ENCODE data around the gene WDR33.

DNA sequence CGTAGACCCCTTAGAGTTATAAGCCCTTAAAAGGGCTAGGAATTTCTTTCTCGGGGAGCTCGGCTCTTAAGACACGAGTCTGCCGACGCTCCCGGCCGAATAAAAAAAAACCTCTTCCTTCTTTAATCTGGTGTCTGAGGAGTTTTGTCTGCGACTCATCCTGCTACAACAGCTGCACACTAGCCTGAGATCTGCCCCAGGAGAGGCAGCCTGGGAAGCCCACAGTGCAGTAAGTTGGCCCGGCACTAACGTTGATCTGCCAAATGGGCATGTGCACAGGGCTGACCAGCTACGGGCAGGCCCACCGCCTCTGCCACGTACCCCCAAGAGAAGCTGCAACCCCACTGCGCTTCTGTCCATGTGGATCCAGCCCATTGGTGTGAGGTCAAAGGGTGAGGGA, 127.2 kb downstream of the WDR33 start:
- TF ChIP-seq, protein P1, sequence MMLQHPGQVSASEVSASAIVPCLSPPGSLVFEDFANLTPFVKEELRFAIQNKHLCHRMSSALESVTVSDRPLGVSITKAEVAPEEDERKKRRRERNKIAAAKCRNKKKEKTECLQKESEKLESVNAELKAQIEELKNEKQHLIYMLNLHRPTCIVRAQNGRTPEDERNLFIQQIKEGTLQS (CRISPR knock-in tag; IDR thresholded peaks at IDR 0.05) = no peak
- TF ChIP-seq SRSF1 (optimal IDR thresholded peaks at IDR 0.05; ENCODE audit: low read depth, low read length) (no peak), TAF1 (CRISPR knock-in tag; IDR thresholded peaks at IDR 0.05) (no peak), CCDC6 (CRISPR knock-in tag; IDR thresholded peaks at IDR 0.05) (no peak), ZZZ3 (CRISPR knock-in tag; IDR thresholded peaks at IDR 0.05; ENCODE audit: borderline replicate concordance) (no peak), ZNF263 (CRISPR knock-in tag; IDR thresholded peaks at IDR 0.05) (no peak), TCF7L2 (IDR thresholded peaks at IDR 0.05; ENCODE audit: low read depth, low read length) (no peak), ZNF670 (CRISPR knock-in tag; IDR thresholded peaks at IDR 0.05; ENCODE audit: borderline replicate concordance) (no peak)
- TF ChIP-seq, protein P2, sequence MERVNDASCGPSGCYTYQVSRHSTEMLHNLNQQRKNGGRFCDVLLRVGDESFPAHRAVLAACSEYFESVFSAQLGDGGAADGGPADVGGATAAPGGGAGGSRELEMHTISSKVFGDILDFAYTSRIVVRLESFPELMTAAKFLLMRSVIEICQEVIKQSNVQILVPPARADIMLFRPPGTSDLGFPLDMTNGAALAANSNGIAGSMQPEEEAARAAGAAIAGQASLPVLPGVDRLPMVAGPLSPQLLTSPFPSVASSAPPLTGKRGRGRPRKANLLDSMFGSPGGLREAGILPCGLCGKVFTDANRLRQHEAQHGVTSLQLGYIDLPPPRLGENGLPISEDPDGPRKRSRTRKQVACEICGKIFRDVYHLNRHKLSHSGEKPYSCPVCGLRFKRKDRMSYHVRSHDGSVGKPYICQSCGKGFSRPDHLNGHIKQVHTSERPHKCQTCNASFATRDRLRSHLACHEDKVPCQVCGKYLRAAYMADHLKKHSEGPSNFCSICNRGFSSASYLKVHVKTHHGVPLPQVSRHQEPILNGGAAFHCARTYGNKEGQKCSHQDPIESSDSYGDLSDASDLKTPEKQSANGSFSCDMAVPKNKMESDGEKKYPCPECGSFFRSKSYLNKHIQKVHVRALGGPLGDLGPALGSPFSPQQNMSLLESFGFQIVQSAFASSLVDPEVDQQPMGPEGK (CRISPR knock-in tag; IDR thresholded peaks at IDR 0.05) = no peak
- TF ChIP-seq, protein P3, sequence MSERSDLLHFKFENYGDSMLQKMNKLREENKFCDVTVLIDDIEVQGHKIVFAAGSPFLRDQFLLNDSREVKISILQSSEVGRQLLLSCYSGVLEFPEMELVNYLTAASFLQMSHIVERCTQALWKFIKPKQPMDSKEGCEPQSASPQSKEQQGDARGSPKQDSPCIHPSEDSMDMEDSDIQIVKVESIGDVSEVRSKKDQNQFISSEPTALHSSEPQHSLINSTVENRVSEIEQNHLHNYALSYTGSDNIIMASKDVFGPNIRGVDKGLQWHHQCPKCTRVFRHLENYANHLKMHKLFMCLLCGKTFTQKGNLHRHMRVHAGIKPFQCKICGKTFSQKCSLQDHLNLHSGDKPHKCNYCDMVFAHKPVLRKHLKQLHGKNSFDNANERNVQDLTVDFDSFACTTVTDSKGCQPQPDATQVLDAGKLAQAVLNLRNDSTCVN (CRISPR knock-in tag; IDR thresholded peaks at IDR 0.05; ENCODE audit: borderline replicate concordance) = no peak
- TF ChIP-seq, protein P4, sequence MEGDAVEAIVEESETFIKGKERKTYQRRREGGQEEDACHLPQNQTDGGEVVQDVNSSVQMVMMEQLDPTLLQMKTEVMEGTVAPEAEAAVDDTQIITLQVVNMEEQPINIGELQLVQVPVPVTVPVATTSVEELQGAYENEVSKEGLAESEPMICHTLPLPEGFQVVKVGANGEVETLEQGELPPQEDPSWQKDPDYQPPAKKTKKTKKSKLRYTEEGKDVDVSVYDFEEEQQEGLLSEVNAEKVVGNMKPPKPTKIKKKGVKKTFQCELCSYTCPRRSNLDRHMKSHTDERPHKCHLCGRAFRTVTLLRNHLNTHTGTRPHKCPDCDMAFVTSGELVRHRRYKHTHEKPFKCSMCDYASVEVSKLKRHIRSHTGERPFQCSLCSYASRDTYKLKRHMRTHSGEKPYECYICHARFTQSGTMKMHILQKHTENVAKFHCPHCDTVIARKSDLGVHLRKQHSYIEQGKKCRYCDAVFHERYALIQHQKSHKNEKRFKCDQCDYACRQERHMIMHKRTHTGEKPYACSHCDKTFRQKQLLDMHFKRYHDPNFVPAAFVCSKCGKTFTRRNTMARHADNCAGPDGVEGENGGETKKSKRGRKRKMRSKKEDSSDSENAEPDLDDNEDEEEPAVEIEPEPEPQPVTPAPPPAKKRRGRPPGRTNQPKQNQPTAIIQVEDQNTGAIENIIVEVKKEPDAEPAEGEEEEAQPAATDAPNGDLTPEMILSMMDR (CRISPR knock-in tag; IDR thresholded peaks at IDR 0.05) = no peak
